HepG2 (cell line): ENCODE measurements around the gene BZW1. TPM values are rescaled to one million over a fixed set of nuclear protein-coding genes. Genes with fewer than 3 reads are reported as not detected.
A peak's percentile ranks its signal among the peaks of the same experiment; 100 is the strongest.

ENCODE experiments used
- ATF7-NPFF ChIP-seq: sonication (generic); formaldehyde crosslinking; IDR thresholded peaks from 2 replicates; pipeline ENCODE4 v1.8.1; 2023; ENCODE audit warnings: mild to moderate bottlenecking, low read depth, missing genetic modification reagents, moderate library complexity
- CENPBD1 ChIP-seq: sonication (generic); formaldehyde crosslinking; IDR thresholded peaks from 2 replicates; pipeline ENCODE4 v1.8.0; 2022; ENCODE audit warnings: missing genetic modification reagents, low read depth, mild to moderate bottlenecking, borderline replicate concordance
- ELF1 ChIP-seq: sonication (generic); formaldehyde crosslinking; IDR thresholded peaks from 2 replicates; pipeline ENCODE4 v1.4.0; 2020; ENCODE audit warnings: missing genetic modification reagents
- GLI4 ChIP-seq: sonication (generic); formaldehyde crosslinking; IDR thresholded peaks from 2 replicates; pipeline ENCODE4 v1.5.1; 2020; ENCODE audit warnings: missing genetic modification reagents, mild to moderate bottlenecking, moderate library complexity, borderline replicate concordance
- GMEB1 ChIP-seq: sonication (generic); formaldehyde crosslinking; IDR thresholded peaks from 2 replicates; pipeline ENCODE4 v1.5.1; 2020; ENCODE audit warnings: missing genetic modification reagents, mild to moderate bottlenecking, borderline replicate concordance
- HES4 ChIP-seq: sonication (generic); formaldehyde crosslinking; IDR thresholded peaks from 2 replicates; pipeline ENCODE4 v1.9.0; 2021; ENCODE audit warnings: mild to moderate bottlenecking, missing genetic modification reagents, borderline replicate concordance
- HNRNPUL1 ChIP-seq: fragments of 200-400 bp; formaldehyde crosslinking; IDR thresholded peaks from 2 replicates; pipeline ENCODE4 v1.6.1; 2017; ENCODE audit warnings: low read depth, mild to moderate bottlenecking, low read length, moderate library complexity
- KLF9 ChIP-seq: IDR thresholded peaks from 2 replicates; pipeline ENCODE4 v1.6.1; 2016; ENCODE audit warnings: low read depth
- MED1 ChIP-seq: sonication (generic); formaldehyde crosslinking; IDR thresholded peaks from 2 replicates; pipeline ENCODE4 v1.4.0; 2020; ENCODE audit warnings: missing genetic modification reagents
- MED8 ChIP-seq: sonication (generic); formaldehyde crosslinking; IDR thresholded peaks from 2 replicates; pipeline ENCODE4 v1.8.1; 2023; ENCODE audit warnings: mild to moderate bottlenecking, missing genetic modification reagents; ENCODE audit not compliant: insufficient replicate concordance
- PAWR ChIP-seq: sonication (generic); formaldehyde crosslinking; IDR thresholded peaks from 2 replicates; pipeline ENCODE4 v1.4.0; 2020; ENCODE audit warnings: missing genetic modification reagents, mild to moderate bottlenecking, borderline replicate concordance
- PCBP2 ChIP-seq: fragments of 200-400 bp; formaldehyde crosslinking; optimal IDR thresholded peaks from 2 replicates; pipeline ENCODE3; 2018; ENCODE audit warnings: low read length, low read depth; ENCODE audit not compliant: poor library complexity, severe bottlenecking
- SIX4 ChIP-seq: sonication (generic); formaldehyde crosslinking; IDR thresholded peaks from 2 replicates; pipeline ENCODE4 v1.4.0; 2020; ENCODE audit warnings: missing genetic modification reagents
- TBX3 ChIP-seq: fragments of 450-650 bp; IDR thresholded peaks from 2 replicates; pipeline ENCODE4 v1.6.1; 2017; ENCODE audit warnings: antibody characterized with exemption, mild to moderate bottlenecking, inconsistent platforms, borderline replicate concordance
- TMF1 ChIP-seq: sonication (generic); formaldehyde crosslinking; IDR thresholded peaks from 2 replicates; pipeline ENCODE4 v1.8.1; 2022; ENCODE audit warnings: low read depth, missing genetic modification reagents
- XRCC5 ChIP-seq: fragments of 200-400 bp; formaldehyde crosslinking; optimal IDR thresholded peaks from 2 replicates; pipeline ENCODE3; 2017; ENCODE audit warnings: mild to moderate bottlenecking, low read length
- YEATS4 ChIP-seq: sonication (generic); formaldehyde crosslinking; IDR thresholded peaks from 2 replicates; pipeline ENCODE4 v1.4.0; 2020; ENCODE audit warnings: missing genetic modification reagents, borderline replicate concordance
- ZBTB3 ChIP-seq: sonication (generic); formaldehyde crosslinking; IDR thresholded peaks from 2 replicates; pipeline ENCODE4 v1.4.0; 2020; ENCODE audit warnings: low read depth, mild to moderate bottlenecking, moderate library complexity, missing genetic modification reagents, borderline replicate concordance
- ZBTB8A ChIP-seq: sonication (generic); formaldehyde crosslinking; IDR thresholded peaks from 2 replicates; pipeline ENCODE4 v1.4.0; 2020; ENCODE audit warnings: mild to moderate bottlenecking, low read depth, missing genetic modification reagents, borderline replicate concordance
- ZNF138 ChIP-seq: sonication (generic); formaldehyde crosslinking; IDR thresholded peaks from 2 replicates; pipeline ENCODE4 v1.5.0; 2020; ENCODE audit warnings: mild to moderate bottlenecking, low read depth, missing genetic modification reagents
- ZNF350 ChIP-seq: sonication (generic); formaldehyde crosslinking; IDR thresholded peaks from 2 replicates; pipeline ENCODE4 v1.4.0; 2020; ENCODE audit warnings: mild to moderate bottlenecking, low read depth, missing genetic modification reagents, borderline replicate concordance
- ZNF430 ChIP-seq: sonication (generic); formaldehyde crosslinking; IDR thresholded peaks from 2 replicates; pipeline ENCODE4 v1.9.0; 2021; ENCODE audit warnings: mild to moderate bottlenecking, missing genetic modification reagents
- ZNF557 ChIP-seq: sonication (generic); formaldehyde crosslinking; IDR thresholded peaks from 2 replicates; pipeline ENCODE4 v1.4.0; 2020; ENCODE audit warnings: missing genetic modification reagents
- ZNF615 ChIP-seq: sonication (generic); formaldehyde crosslinking; IDR thresholded peaks from 2 replicates; pipeline ENCODE4 v1.5.0; 2020; ENCODE audit warnings: mild to moderate bottlenecking, missing genetic modification reagents, borderline replicate concordance
- ZNF773 ChIP-seq: sonication (generic); formaldehyde crosslinking; IDR thresholded peaks from 2 replicates; pipeline ENCODE4 v1.4.0; 2020; ENCODE audit warnings: missing genetic modification reagents, borderline replicate concordance
- ZNF879 ChIP-seq: sonication (generic); formaldehyde crosslinking; IDR thresholded peaks from 2 replicates; pipeline ENCODE4 v1.8.1; 2023; ENCODE audit warnings: missing genetic modification reagents
- polyA plus RNA-seq, 8 experiments: library from polyadenylated mRNA; depleted of rRNA in 3 of 8; stranded (reverse) in 7 of 8; unstranded in 1 of 8; fragments of >200 nt; fragmentation: Illumina TruSeq in 4 of 8; extraction: Trizol in 4 of 8; gene quantifications; 2 replicates each; pipeline versions ENCODE4 v1.2.1 to v1.2.3, GENCODE V29; 2011 to 2016; ENCODE audit warnings: low read depth in 4 of 8, missing spikeins in 1 of 8, mixed read lengths in 1 of 8; ENCODE audit not compliant: insufficient read depth in 1 of 8
- total RNA-seq, 5 experiments: library from RNA; depleted of rRNA; stranded (reverse); fragments of >200 nt; fragmentation: Illumina TruSeq; extraction: Trizol; gene quantifications; 2 replicates each; pipeline ENCODE4 v1.2.3, GENCODE V29; 2016; ENCODE audit warnings: low read depth in 1 of 5
- TF ChIP-seq, protein P1 (sequence below): IDR thresholded peaks from 2 replicates; pipeline ENCODE4 v1.6.1; 2016
- TF ChIP-seq, protein P2 (sequence below): sonication (generic); formaldehyde crosslinking; IDR thresholded peaks from 2 replicates; pipeline ENCODE4 v1.4.0; 2020; ENCODE audit warnings: missing genetic modification reagents

Gene BZW1
- total and polyA plus RNA-seq, 2 of the 13 experiments (the other 11 are each of a cell fraction or from before 2014, with no cell fraction given) = 106 to 384 TPM

- peak; percentile 88 for TF ChIP-seq ZNF879 (CRISPR knock-in tag)
- TF ChIP-seq YEATS4 (CRISPR knock-in tag) = peak; percentile 100
- TF ChIP-seq SIX4 (CRISPR knock-in tag) = peak; percentile 52
- peak; percentile 88 for TF ChIP-seq XRCC5
- TF ChIP-seq PCBP2 = no peak
- TF ChIP-seq ZNF138 = peak; percentile 99
- TF ChIP-seq HES4 (CRISPR knock-in tag) = peak; percentile 80; the same call in 1 of the 2 replicates
- TF ChIP-seq, protein P1, sequence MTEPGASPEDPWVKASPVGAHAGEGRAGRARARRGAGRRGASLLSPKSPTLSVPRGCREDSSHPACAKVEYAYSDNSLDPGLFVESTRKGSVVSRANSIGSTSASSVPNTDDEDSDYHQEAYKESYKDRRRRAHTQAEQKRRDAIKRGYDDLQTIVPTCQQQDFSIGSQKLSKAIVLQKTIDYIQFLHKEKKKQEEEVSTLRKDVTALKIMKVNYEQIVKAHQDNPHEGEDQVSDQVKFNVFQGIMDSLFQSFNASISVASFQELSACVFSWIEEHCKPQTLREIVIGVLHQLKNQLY (CRISPR knock-in tag) = peak; percentile 91
- no peak for TF ChIP-seq ZNF773 (CRISPR knock-in tag)
- peak; percentile 98 for TF ChIP-seq ZNF430 (CRISPR knock-in tag)
- TF ChIP-seq, protein P2, sequence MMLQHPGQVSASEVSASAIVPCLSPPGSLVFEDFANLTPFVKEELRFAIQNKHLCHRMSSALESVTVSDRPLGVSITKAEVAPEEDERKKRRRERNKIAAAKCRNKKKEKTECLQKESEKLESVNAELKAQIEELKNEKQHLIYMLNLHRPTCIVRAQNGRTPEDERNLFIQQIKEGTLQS (CRISPR knock-in tag) = peak; percentile 54
- TF ChIP-seq ZBTB8A = peak; percentile 92; the same call in 1 of the 2 replicates
- peak; percentile 95 for TF ChIP-seq ZNF350
- TF ChIP-seq ZNF557 (CRISPR knock-in tag) = peak; percentile 96
- peak; percentile 83; the same call in 1 of the 2 replicates for TF ChIP-seq KLF9 (CRISPR knock-in tag)
- peak; percentile 92 for TF ChIP-seq ZBTB3 (CRISPR knock-in tag)
- no peak for TF ChIP-seq HNRNPUL1
- TF ChIP-seq CENPBD1 (CRISPR knock-in tag) = no peak; the same call in 1 of the 2 replicates
- peak; percentile 94 for TF ChIP-seq MED1 (CRISPR knock-in tag)
- TF ChIP-seq GMEB1 (CRISPR knock-in tag) = peak; percentile 93
- TF ChIP-seq TMF1 (CRISPR knock-in tag) = peak; percentile 86; the same call in 1 of the 2 replicates
- peak; percentile 97; the same call in 1 of the 2 replicates for TF ChIP-seq PAWR (CRISPR knock-in tag)
- TF ChIP-seq GLI4 (CRISPR knock-in tag) = peak; percentile 95
- peak; percentile 78; the same call in 1 of the 2 replicates for TF ChIP-seq ZNF615 (CRISPR knock-in tag)
- no peak for TF ChIP-seq MED8 (CRISPR knock-in tag)
- TF ChIP-seq ATF7-NPFF (CRISPR knock-in tag) = peak; percentile 98
- peak; percentile 68 for TF ChIP-seq ELF1 (CRISPR knock-in tag)
- no peak for TF ChIP-seq TBX3
Observed at GRCh38 chr2:200864176-200865034, 52.7 kb downstream of the BZW1 start, which contains the start of gene CLK1 (continued).
